RWPE1 (cell line): ENCODE results near the gene RALGAPA2.

Experiments used
- CTCF ChIA-PET: fragments of 350-600 bp; sonication (Branson Sonifier 250); formaldehyde crosslinking; extraction: SDS; loops from one replicate; lab custom pipeline; 2021; lab: Yijun Ruan, JAX
- POLR2A ChIA-PET: fragments of 400-600 bp; formaldehyde crosslinking; extraction: SDS; loops from one replicate; lab custom pipeline; 2020; ENCODE audit warnings: antibody characterized with exemption; ENCODE audit not compliant: low non-redundant PET; lab: Yijun Ruan, JAX
- DNase-seq: peaks from one replicate; pipeline ENCODE4 v3.0.0; 2012; ENCODE audit warnings: low spot score
- H3K27ac ChIP-seq: fragments of 450-650 bp; 2 replicates; pipeline ENCODE4 v1.5.1; 2017
- TF ChIP-seq, protein P1 (sequence below): fragments of 450-650 bp; conservative IDR thresholded peaks from 2 replicates; pipeline ENCODE4 v1.5.1; 2017; ENCODE audit warnings: low read depth, mild to moderate bottlenecking

The RALGAPA2 gene

GRCh38 chr20:20712004-20712473 lies 405 bp downstream of the RALGAPA2 start:
- DNase-seq, result no peak
- POLR2A ChIA-PET, result interaction anchor here (0.6 to 1.0 kb wide), 2 partner anchors 10 to 68 kb away, joined by 3 read pairs; no protein-coding TSS in a partner anchor
- CTCF ChIA-PET, result interaction anchor here (0.6 kb wide), 2 partner anchors 58 to 699 kb away, joined by 3 read pairs; no protein-coding TSS in a partner anchor
- TF ChIP-seq, protein P1, sequence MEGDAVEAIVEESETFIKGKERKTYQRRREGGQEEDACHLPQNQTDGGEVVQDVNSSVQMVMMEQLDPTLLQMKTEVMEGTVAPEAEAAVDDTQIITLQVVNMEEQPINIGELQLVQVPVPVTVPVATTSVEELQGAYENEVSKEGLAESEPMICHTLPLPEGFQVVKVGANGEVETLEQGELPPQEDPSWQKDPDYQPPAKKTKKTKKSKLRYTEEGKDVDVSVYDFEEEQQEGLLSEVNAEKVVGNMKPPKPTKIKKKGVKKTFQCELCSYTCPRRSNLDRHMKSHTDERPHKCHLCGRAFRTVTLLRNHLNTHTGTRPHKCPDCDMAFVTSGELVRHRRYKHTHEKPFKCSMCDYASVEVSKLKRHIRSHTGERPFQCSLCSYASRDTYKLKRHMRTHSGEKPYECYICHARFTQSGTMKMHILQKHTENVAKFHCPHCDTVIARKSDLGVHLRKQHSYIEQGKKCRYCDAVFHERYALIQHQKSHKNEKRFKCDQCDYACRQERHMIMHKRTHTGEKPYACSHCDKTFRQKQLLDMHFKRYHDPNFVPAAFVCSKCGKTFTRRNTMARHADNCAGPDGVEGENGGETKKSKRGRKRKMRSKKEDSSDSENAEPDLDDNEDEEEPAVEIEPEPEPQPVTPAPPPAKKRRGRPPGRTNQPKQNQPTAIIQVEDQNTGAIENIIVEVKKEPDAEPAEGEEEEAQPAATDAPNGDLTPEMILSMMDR, result no peak
- H3K27ac ChIP-seq, result peak overlapping the region; percentile 89

- POLR2A ChIA-PET, result no interaction called here
- CTCF ChIA-PET, result interaction anchor here (0.6 kb wide), 1 partner anchor 59 kb away, joined by 3 read pairs; no protein-coding TSS in a partner anchor
These were observed 1.0 kb downstream of the RALGAPA2 start for GRCh38 chr20:20711413-20711812.

DNA sequence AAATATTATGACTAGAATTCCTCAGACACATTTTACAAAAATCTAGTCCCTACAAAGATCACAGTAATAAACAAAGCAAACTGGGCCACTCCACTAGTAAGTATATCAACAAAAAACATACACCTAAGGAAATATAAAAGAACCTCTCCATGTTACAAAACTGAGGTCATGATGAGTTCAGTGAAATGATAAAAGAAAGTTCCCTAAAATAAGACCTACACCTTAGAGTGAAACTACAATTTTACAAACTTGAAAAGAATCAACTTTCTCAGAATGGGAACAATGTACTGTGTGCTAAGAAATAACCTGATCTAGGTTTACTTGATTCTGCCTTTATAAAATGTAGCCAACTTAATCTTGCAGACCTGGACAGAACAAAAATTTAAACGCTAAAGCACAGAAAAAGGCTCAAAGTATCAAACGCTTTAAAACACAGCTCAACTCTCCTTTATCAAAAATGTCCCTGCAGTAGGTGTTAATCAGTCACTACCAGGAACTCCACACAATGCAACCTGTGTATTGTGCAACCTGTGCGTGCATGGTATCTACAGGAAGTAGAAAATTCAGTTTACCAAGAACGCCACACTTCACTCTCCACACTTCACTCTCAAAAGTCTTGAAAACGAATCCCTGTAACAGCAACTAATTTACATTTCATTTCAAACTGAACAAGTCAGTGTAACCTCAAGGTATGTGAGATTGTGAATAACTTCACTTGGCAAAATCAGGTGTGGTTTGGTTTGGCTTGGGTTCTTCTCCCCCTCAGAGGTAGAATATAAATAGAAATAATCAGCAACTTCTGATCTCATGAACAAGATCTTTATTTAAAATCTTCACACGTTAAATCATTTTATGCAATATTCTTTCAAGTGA lies 1.8 kb downstream of the RALGAPA2 start:
- POLR2A ChIA-PET, result no interaction called here

More at GRCh38 chr20:20711413-20711812, 1.0 kb downstream of the RALGAPA2 start:
- H3K27ac ChIP-seq, result no peak overlapping the region
- no peak for DNase-seq
- TF ChIP-seq, protein P1, result no peak

DNA sequence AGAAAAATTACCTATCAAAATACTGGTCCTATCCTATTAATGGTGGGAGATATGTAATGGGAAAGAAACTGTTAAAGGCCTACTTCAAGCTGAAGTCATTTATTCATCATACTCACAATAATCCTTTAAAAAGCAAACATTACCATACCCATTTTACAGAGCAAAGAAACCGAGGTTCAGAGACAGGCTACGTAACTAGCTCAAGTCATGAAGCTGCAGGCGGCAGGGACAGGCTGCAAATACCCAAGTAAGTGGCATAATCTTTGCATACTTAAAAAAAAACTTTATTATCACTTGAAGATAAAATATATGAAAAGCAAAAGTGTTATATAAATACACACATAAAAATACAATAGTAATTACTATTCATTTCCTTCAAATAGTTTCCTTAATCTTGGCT lies 2.6 kb downstream of the RALGAPA2 start:
- CTCF ChIA-PET, result no interaction called here
- POLR2A ChIA-PET, result no interaction called here
- H3K27ac ChIP-seq, result no peak overlapping the region
- no peak for DNase-seq
- TF ChIP-seq, protein P1, result no peak

More for the DNA sequence above, 1.8 kb downstream of the RALGAPA2 start:
- H3K27ac ChIP-seq, result no peak overlapping the region
- CTCF ChIA-PET, result interaction anchor here (0.6 kb wide), 1 partner anchor 123 kb away, joined by 3 read pairs; no protein-coding TSS in a partner anchor
- DNase-seq, result no peak
- TF ChIP-seq, protein P1, result no peak

DNA sequence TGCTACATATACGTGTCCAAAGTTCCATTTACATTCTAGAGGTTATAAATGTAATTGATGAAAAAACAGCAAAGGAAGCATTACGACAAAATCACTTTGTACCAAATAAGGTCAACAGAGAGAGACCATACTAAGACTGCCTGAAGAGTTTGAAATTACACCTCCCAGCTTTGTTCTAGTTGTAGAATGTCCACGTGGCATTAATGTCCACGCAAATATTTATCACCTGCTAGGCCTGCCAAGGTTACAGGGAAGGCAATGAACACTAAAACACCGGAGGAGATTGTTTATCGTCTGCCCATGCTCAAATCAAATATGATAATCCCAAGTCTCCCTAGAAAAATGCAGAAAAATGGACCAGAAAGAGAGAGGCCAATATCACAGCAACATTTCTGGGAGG lies 6.2 kb downstream of the RALGAPA2 start:
- POLR2A ChIA-PET, result no interaction called here
- TF ChIP-seq, protein P1, result no peak
- no peak overlapping the region for H3K27ac ChIP-seq
- DNase-seq, result no peak
- CTCF ChIA-PET, result no interaction called here
